ENCODE measurements around the gene IL20RB. TPM values are rescaled to one million over a fixed set of nuclear protein-coding genes. Genes with fewer than 3 reads are reported as not detected.
A peak's percentile ranks its signal among the peaks of the same experiment; 100 is the strongest.

Gene IL20RB
- total and polyA plus RNA-seq, 2 of the 4 experiments (the other 2 are of a cell fraction): 0.72 to 0.97 TPM

GRCh38 chr3:136908297-136908696, 49.5 kb upstream of the IL20RB start:
- Histone ChIP-seq H3K4me3 (ENCODE audit: insufficient read depth, low read depth, low read length) (no peak overlapping the region), H3K27ac (ENCODE audit: insufficient read depth, low read length) (no peak overlapping the region), H4K20me1 (ENCODE audit: insufficient read depth, low read length) (peaks cover 42% of the 10 kb centered on the region), H3K23ac (ENCODE audit: low read depth, low read length) (peak overlapping the region; percentile 4; the same call in 1 of the 2 replicates), H4K91ac (ENCODE audit: insufficient read depth, low read depth, low read length) (no peak overlapping the region), H3K36me3 (ENCODE audit: control insufficient read depth, insufficient read depth, low read length) (no peaks in the 10 kb centered on the region), H2BK15ac (ENCODE audit: low read depth, low read length) (no peak overlapping the region), H2AK9ac (replicated peaks; ENCODE audit: low read depth, low read length, poor library complexity) (no peak overlapping the region), H2BK5ac (ENCODE audit: low read depth, low read length, poor library complexity, severe bottlenecking) (no peak overlapping the region), H3K27me3 (ENCODE audit: control insufficient read depth, insufficient read depth, low read length) (no peaks in the 10 kb centered on the region), H3K79me1 (ENCODE audit: low read depth in 1 of 2, low read length in 2 of 2) (peaks cover 39 to 67% of the 10 kb centered on the region in 2 experiments), H3K9me1 (ENCODE audit: insufficient read depth, low read length) (peaks cover 13% of the 10 kb centered on the region), H2AFZ (replicated peaks; ENCODE audit: low read length, poor library complexity) (no peak overlapping the region), H3K14ac (replicated peaks; ENCODE audit: low read depth, low read length) (no peak overlapping the region), H2BK20ac (ENCODE audit: low read depth, low read length) (no peak overlapping the region), H4K8ac (ENCODE audit: low read depth in 2 of 2, low read length in 2 of 2) (no peak overlapping the region), H3K56ac (ENCODE audit: extremely low read depth, insufficient read depth, low read length) (no peak overlapping the region), H4K5ac (ENCODE audit: low read depth, low read length) (no peak overlapping the region), H3K18ac (ENCODE audit: low read depth, low read length) (no peak overlapping the region), H3K4me2 (ENCODE audit: low read depth, low read length) (no peak overlapping the region), H3K9me3 (ENCODE audit: control insufficient read depth, insufficient read depth, low read length) (peaks cover 10% of the 10 kb centered on the region), H2BK120ac (ENCODE audit: low read depth, low read length) (no peak overlapping the region), H3K9ac (ENCODE audit: low read depth, low read length) (no peak overlapping the region), H2AK5ac (ENCODE audit: low read depth, low read length) (no peak overlapping the region), H3K4ac (ENCODE audit: low read depth, low read length) (no peak overlapping the region), H3K4me1 (ENCODE audit: control insufficient read depth, insufficient read depth, low read length) (no peaks in the 10 kb centered on the region)
- no peak for ATAC-seq (ENCODE audit: low read depth)
- TF ChIP-seq NFE2L2 (IDR thresholded peaks at IDR 0.05; ENCODE audit: low read depth, low read length) (no peak), CEBPB (IDR thresholded peaks at IDR 0.05; ENCODE audit: low read depth, low read length) (no peak), ELK1 (IDR thresholded peaks at IDR 0.05; ENCODE audit: borderline replicate concordance, low read depth, low read length) (no peak), CTCF (conservative IDR thresholded peaks at IDR 0.05; ENCODE audit: low read depth, low read length) (no peak), POLR2A (IDR thresholded peaks at IDR 0.05; ENCODE audit: low read depth, low read length) (no peak), BHLHE40 (IDR thresholded peaks at IDR 0.05; ENCODE audit: low read depth, low read length) (no peak), MAZ (IDR thresholded peaks at IDR 0.05; ENCODE audit: borderline replicate concordance, low read depth, low read length) (no peak)
- dilution Hi-C loops (cut with HindIII; ENCODE audit: low sequenced_read_pairs, unreplicated experiment) (no loop called here), intact Hi-C loops (cut with micrococcal nuclease) (no loop called here), in situ Hi-C loops (cut with MboI; ENCODE audit: low sequenced_read_pairs) (no loop called here)
- ChIA-PET POLR2A (ENCODE audit: unreplicated experiment) (no interaction called here), CTCF (no interaction called here)
- no TSS peak for BruUV-seq (replicated peaks)
- WGBS, 2 experiments (ENCODE audit: extremely low coverage in 2 of 2, insufficient read length in 1 of 2): 80% methylated on average over 1 of the region's 2 CpGs; no CpG with 5 or more reads in 1 of the 2 experiments
- no peak for DNase-seq

Measured in IMR-90 (cell line).